B cell (primary cell): ENCODE data around the gene OSBPL1A. TPM values are rescaled to one million over a fixed set of nuclear protein-coding genes. Genes with fewer than 3 reads are reported as not detected.

Source experiments
- ATAC-seq: fragments of 200-7000 bp; cut with Tn5 transposase; one replicate; pipeline ENCODE4 v1.10.0; 2021; ENCODE audit warnings: low read depth, mild to moderate bottlenecking, moderate number of reproducible peaks, moderate library complexity
- CTCF ChIA-PET: fragments of 350-600 bp; sonication (Branson Sonifier 250); formaldehyde crosslinking; loops from one replicate; lab custom pipeline; 2021; ENCODE audit warnings: antibody characterized with exemption, inconsistent platforms; lab: Charles Lee
- POLR2A ChIA-PET: fragments of 350-600 bp; sonication (Branson Sonifier 250); formaldehyde crosslinking; loops from one replicate; lab custom pipeline; 2021; ENCODE audit warnings: antibody characterized with exemption; lab: Charles Lee
- DNase-seq: peaks from one replicate; pipeline ENCODE4 v3.0.0; 2013
- H2AFZ ChIP-seq: 2 replicates; pipeline ENCODE4 v1.6.1; 2012; ENCODE audit warnings: mild to moderate bottlenecking, low read depth, low read length; ENCODE audit not compliant: insufficient read depth, poor library complexity, severe bottlenecking
- H3K27ac ChIP-seq, 2 donors: 1 replicate in 1 of 2; 2 replicates in 1 of 2; pipeline ENCODE4 v1.5.1; 2012 to 2013; ENCODE audit warnings: low read length in 2 of 2, mild to moderate bottlenecking in 2 of 2, moderate library complexity in 1 of 2
- H3K27me3 ChIP-seq, 4 experiments: fragments of 200-600 bp in 1 of 4; sonication (generic) in 1 of 4; replicated peaks in 1 of 4; 1 replicate in 2 of 4; 2 replicates in 2 of 4; pipeline versions ENCODE4 v1.6.1 to v1.7.0; 2013 to 2016; ENCODE audit warnings: low read length in 3 of 4, mild to moderate bottlenecking in 2 of 4, mixed read lengths in 1 of 4, moderate library complexity in 1 of 4; ENCODE audit not compliant: insufficient read depth in 4 of 4, control insufficient read depth in 3 of 4; ENCODE audit errors: control extremely low read depth in 1 of 4
- H3K36me3 ChIP-seq, 2 experiments: replicated peaks in 1 of 2; 1 replicate in 1 of 2; 2 replicates in 1 of 2; pipeline versions ENCODE4 v1.6.1 to v1.7.1; 2013; ENCODE audit warnings: low read length in 1 of 2; ENCODE audit not compliant: insufficient read depth in 2 of 2, control insufficient read depth in 1 of 2; ENCODE audit errors: control extremely low read depth in 1 of 2, extremely low read depth in 1 of 2
- H3K4me1 ChIP-seq, 2 donors: fragments of 200-600 bp in 1 of 2; sonication (generic) in 1 of 2; 1 replicate in 1 of 2; 2 replicates in 1 of 2; pipeline versions ENCODE4 v1.5.1 to v1.6.1; 2013 to 2017; ENCODE audit warnings: low read length in 2 of 2; ENCODE audit not compliant: control insufficient read depth in 2 of 2, insufficient read depth in 2 of 2
- H3K4me2 ChIP-seq: replicated peaks from 2 replicates; pipeline ENCODE3; 2012; ENCODE audit warnings: mild to moderate bottlenecking, low read depth, low read length; ENCODE audit not compliant: poor library complexity, severe bottlenecking
- H3K4me3 ChIP-seq, 5 experiments: fragments of 200-600 bp in 1 of 5; sonication (generic) in 1 of 5; 1 replicate in 3 of 5; 2 replicates in 2 of 5; pipeline versions ENCODE4 v1.5.1 to v1.7.0; 2011 to 2016; ENCODE audit warnings: low read length in 4 of 5, mild to moderate bottlenecking in 4 of 5, low read depth in 2 of 5, control low read depth in 1 of 5, moderate library complexity in 1 of 5; ENCODE audit not compliant: insufficient read depth in 1 of 5; ENCODE audit errors: control extremely low read depth in 1 of 5, extremely low read depth in 1 of 5
- H3K79me2 ChIP-seq: fragments of 200-600 bp; sonication (generic); one replicate; pipeline ENCODE4 v1.6.0; 2016; ENCODE audit warnings: low read length; ENCODE audit not compliant: control insufficient read depth, insufficient read depth
- H3K9ac ChIP-seq: fragments of 200-600 bp; sonication (generic); 2 replicates; pipeline ENCODE4 v1.6.1; 2017; ENCODE audit warnings: mild to moderate bottlenecking, low read length, moderate library complexity
- H3K9me3 ChIP-seq, 3 donors: one replicate each; pipeline versions ENCODE4 v1.6.1 to v1.7.1; 2013; ENCODE audit warnings: low read length in 2 of 3; ENCODE audit not compliant: control insufficient read depth in 2 of 3, insufficient read depth in 1 of 3; ENCODE audit errors: control extremely low read depth in 1 of 3
- H4K20me1 ChIP-seq: 2 replicates; pipeline ENCODE4 v1.6.0; 2012; ENCODE audit warnings: mild to moderate bottlenecking, low read length; ENCODE audit not compliant: insufficient read depth, control insufficient read depth, poor library complexity, severe bottlenecking
- H3K27ac Mint-ChIP-seq: one replicate; pipeline ENCODE4 v1.8.0; 2021; ENCODE audit warnings: mixed read lengths
- H3K27me3 Mint-ChIP-seq: one replicate; pipeline ENCODE4 v1.8.0; 2021; ENCODE audit warnings: mixed read lengths
- H3K4me1 Mint-ChIP-seq: one replicate; pipeline ENCODE4 v1.8.0; 2021; ENCODE audit warnings: mixed read lengths
- H3K4me3 Mint-ChIP-seq: one replicate; pipeline ENCODE4 v1.8.0; 2021; ENCODE audit warnings: mixed read lengths
- H3K9me3 Mint-ChIP-seq: one replicate; pipeline ENCODE4 v1.8.0; 2022; ENCODE audit warnings: mixed read lengths; ENCODE audit not compliant: insufficient read depth
- CTCF ChIP-seq: fragments of 200-600 bp; IDR thresholded peaks from one replicate; pipeline ENCODE4 v1.8.0; 2022; ENCODE audit warnings: antibody characterized with exemption, mild to moderate bottlenecking
- EZH2 ChIP-seq: IDR thresholded peaks from 2 replicates; pipeline ENCODE4 v1.6.1; 2012; ENCODE audit warnings: borderline replicate concordance, low read depth, mild to moderate bottlenecking, moderate library complexity, low read length; ENCODE audit not compliant: insufficient read depth, poor library complexity, severe bottlenecking
- WGBS: methylation state at CpG from one replicate; pipeline ENCODE4 v1.1.5; 2013; ENCODE audit warnings: missing lambda C conversion rate; ENCODE audit not compliant: insufficient coverage; 5-methylcytosine and 5-hydroxymethylcytosine counted together
- intact Hi-C: fragments of 100-400 bp; cut with micrococcal nuclease; formaldehyde crosslinking; loops from one replicate; pipeline ENCODE4 v1.10.0; 2022
- polyA plus RNA-seq: library from polyadenylated mRNA; depleted of rRNA; stranded (reverse); fragments of >200 nt; gene quantifications from 2 replicates; pipeline ENCODE4 v1.2.3, GENCODE V29; 2012
- total RNA-seq, 2 donors: library from RNA; stranded (reverse); fragments of 120-200 nt in 1 of 2; gene quantifications; 1 replicate in 1 of 2; 2 replicates in 1 of 2; pipeline versions ENCODE4 v1.2.3 to v1.2.4, GENCODE V29; 2013 to 2022

OSBPL1A gene
- total and polyA plus RNA-seq, 2 donors (not counting 1 experiment from before 2014, with no cell fraction given) = 0.57 to 0.86 TPM

DNA sequence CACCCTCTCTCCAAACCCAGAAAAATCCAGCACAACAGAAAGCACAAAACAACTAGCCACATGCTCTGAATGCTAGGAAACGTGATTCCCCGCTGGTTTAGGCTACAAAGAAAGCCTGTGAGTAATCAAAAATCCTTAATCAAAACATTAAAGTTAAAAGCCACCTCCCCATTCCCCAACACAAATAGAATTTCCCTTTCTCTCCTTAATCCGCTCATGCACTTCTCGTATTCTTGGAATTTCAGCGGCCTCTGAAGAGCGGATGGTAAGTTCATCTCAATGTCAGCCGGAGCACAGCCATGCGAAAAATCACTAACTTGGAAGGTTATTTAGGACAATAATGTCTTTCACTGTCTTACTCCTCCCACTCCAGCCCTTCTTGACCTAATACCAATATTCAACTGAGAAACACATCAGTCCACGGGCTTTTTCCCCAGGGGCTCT is 126.7 kb downstream of the OSBPL1A start:
- DNase-seq = no peak
- Histone ChIP-seq H3K4me1 (peaks cover 9% of the 10 kb centered on the region in 2 donors), H2AFZ (peak overlapping the region; percentile 57), H4K20me1 (no peaks in the 10 kb centered on the region), H3K9me3 (peaks cover 0 to 4% (median 0%) of the 10 kb centered on the region in 3 donors), H3K4me3 (peak overlapping the region in 1 of 5 experiments; percentile 47), H3K4me2 (peak overlapping the region; percentile 74), H3K9ac (no peak overlapping the region), H3K79me2 (no peaks in the 10 kb centered on the region), H3K27me3 (peaks cover 0 to 25% (median 11%) of the 10 kb centered on the region in 4 experiments), H3K36me3 (no peaks in the 10 kb centered on the region), H3K27ac (no peak overlapping the region)
- Mint-ChIP-seq H3K9me3 (no peaks in the 10 kb centered on the region), H3K27me3 (peaks cover 37% of the 10 kb centered on the region), H3K27ac (no peak overlapping the region), H3K4me1 (peaks cover 11% of the 10 kb centered on the region), H3K4me3 (peak overlapping the region; percentile 62)
- ATAC-seq = no peak
- WGBS = 78% methylated on average over 4 of the region's 9 CpGs
- intact Hi-C loops = no loop called here
- TF ChIP-seq EZH2 = no peak
- no peak for TF ChIP-seq CTCF
- POLR2A ChIA-PET = no interaction called here
- CTCF ChIA-PET = no interaction called here

GRCh38 chr18:24270358-24270936 is 127.2 kb downstream of the OSBPL1A start:
- Mint-ChIP-seq H3K4me3 (no peak overlapping the region), H3K27me3 (peaks cover 41% of the 10 kb centered on the region), H3K27ac (no peak overlapping the region), H3K4me1 (peaks cover 11% of the 10 kb centered on the region), H3K9me3 (no peaks in the 10 kb centered on the region)
- Histone ChIP-seq H3K9me3 (peaks cover 0 to 4% (median 0%) of the 10 kb centered on the region in 3 donors), H3K4me1 (peaks cover 9% of the 10 kb centered on the region in 2 donors), H3K4me2 (no peak overlapping the region), H3K79me2 (no peaks in the 10 kb centered on the region), H3K27me3 (peaks cover 0 to 25% (median 11%) of the 10 kb centered on the region in 4 experiments), H3K9ac (no peak overlapping the region), H4K20me1 (no peaks in the 10 kb centered on the region), H3K4me3 (no peak overlapping the region), H2AFZ (no peak overlapping the region), H3K36me3 (no peaks in the 10 kb centered on the region), H3K27ac (no peak overlapping the region)
- no peak for ATAC-seq
- TF ChIP-seq EZH2 = no peak
- TF ChIP-seq CTCF = no peak
- CTCF ChIA-PET = no interaction called here
- POLR2A ChIA-PET = no interaction called here
- WGBS = 83% methylated on average over 2 of the region's 4 CpGs
- intact Hi-C loops = no loop called here
- DNase-seq = no peak
